H7 (cell line): Measurements from ENCODE around the gene KIAA0232. TPM values are rescaled to one million over a fixed set of nuclear protein-coding genes. Genes with fewer than 3 reads are reported as not detected.
"Not testable (repeated sequence)": the region's sequence is repeated elsewhere in the genome, so short reads cannot be mapped to it uniquely, and the experiment has no call there.

ENCODE experiments used
- DNase-seq: peaks from one replicate; pipeline ENCODE4 v3.0.0; 2012
- H3K27me3 ChIP-seq: 2 replicates; pipeline ENCODE4 v1.6.0; 2011; ENCODE audit warnings: mild to moderate bottlenecking, low read length; ENCODE audit not compliant: control insufficient read depth, insufficient read depth
- H3K36me3 ChIP-seq: replicated peaks from 2 replicates; pipeline ENCODE4 v1.5.1; 2011; ENCODE audit warnings: low read length; ENCODE audit not compliant: control insufficient read depth, insufficient read depth
- H3K4me3 ChIP-seq: 2 replicates; pipeline ENCODE4 v1.5.1; 2011; ENCODE audit warnings: low read depth, mild to moderate bottlenecking, control low read depth, low read length, moderate library complexity; ENCODE audit not compliant: insufficient read depth
- total RNA-seq: library from RNA; depleted of rRNA; stranded (reverse); fragments of >200 nt; shearing (Covaris generic); gene quantifications from 2 replicates; pipeline ENCODE4 v1.2.3, GENCODE V29; 2014

The KIAA0232 gene
- total RNA-seq, 1 experiment from 2014 or later: 11.5 TPM

DNA sequence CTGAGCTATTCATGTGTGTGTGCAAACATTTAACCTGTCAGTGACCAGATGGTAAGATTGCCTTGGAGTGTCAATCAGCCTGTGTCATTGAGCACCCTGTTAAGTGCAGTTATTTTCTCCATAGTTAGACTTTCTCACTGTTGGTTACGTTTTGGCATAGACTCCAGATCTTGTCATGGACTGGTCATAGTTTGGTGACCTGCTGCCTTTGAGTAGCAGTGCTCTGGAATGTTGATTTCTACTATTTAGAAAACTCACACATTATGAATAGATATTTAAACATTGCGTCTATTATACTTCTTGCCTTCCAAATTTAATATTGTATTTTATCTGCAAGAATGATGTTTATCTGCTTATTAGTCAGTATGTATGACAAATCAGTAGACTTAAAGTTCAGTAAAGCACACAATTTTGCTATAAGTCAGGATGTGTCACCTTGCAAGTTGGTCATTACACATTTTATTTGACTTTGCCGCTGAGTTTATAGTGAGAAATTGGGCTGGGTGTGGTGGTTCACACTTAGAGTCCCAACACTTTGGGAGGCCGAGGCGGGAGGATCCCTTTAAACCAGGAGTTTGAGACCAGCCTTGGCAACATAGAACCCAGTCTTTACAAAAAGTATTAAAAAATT, 42.4 kb downstream of the KIAA0232 start:
- no peak for DNase-seq
- Histone ChIP-seq H3K4me3 (no peak overlapping the region), H3K27me3 (no peaks in the 10 kb centered on the region), H3K36me3 (peaks cover 4% of the 10 kb centered on the region)

DNA sequence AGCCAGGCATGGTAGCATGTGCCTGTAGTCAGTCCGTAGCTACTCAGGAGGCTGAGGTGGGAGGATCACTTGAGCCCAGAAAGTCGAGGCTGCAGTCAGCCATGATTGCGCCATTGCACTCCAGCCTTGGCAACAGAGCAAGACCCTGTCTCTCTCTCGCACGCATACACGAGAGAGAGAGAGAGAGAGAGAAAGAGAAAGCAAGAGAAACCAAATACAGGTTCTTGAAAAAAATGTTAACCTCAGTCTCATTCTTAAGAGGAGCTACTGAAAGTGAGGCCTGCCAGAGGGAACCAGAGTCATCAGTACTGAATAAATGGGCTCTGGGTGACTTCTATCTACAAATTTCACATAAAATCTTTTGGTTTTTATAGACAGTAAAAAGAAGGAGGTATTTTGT, 42.9 kb downstream of the KIAA0232 start:
- Histone ChIP-seq H3K36me3 (peaks cover 6% of the 10 kb centered on the region), H3K27me3 (no peaks in the 10 kb centered on the region), H3K4me3 (no peak overlapping the region)
- DNase-seq: no peak

DNA sequence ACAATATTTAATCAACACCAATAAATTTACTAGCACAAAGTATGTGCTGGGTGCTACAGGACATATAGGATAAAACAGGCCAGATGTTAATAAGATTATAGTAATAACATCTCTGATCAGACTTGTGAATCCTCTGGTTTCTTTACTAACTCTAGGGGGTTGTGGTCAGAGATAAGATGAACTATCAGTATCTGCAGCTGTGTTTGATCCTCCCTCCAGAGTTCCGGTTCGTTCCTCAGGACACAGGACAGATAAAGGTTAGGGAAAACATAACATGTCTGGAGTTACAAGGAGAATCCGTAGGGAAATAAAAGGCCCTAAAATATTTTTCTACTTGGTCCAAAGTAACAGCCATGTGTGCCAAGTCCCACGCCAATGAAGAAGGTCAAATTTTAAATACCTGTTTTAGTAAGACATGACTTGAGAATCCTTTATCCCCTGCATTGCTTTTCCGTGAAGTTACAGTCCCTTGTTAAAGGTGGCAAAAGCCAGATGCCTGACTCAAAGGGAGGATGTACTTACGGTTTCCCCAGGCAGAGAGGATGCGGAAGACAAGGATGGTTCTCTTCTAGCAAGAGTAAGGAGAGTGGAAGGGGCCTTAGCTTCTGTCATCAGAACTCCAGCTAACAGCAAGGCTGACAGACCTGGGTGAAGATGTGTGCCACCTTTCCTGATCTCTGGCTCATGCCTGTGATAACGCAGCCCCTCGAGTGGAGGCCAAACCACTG, 44.4 kb downstream of the KIAA0232 start:
- no peak for DNase-seq
- Histone ChIP-seq H3K36me3 (peaks cover 8% of the 10 kb centered on the region), H3K4me3 (no peak overlapping the region), H3K27me3 (no peaks in the 10 kb centered on the region)

DNA sequence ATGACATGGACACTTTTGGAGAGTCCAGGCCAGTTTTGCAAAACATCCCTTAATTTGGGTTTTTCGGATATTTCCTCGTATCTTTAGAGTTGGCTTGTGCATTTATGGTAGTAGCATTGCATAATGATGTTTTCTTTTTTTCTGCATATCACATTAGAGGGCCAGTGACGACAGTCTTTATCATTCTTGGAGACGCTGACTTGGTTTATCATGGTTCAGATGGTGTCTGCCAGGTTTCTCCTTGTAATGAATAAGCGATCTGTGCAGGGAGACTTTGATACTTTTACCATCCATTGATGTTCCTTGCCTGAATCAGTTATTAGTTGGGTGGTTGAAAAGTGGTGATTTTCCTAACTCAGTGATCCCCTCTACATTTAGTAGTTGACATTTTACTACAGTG, 46.6 kb downstream of the KIAA0232 start:
- no peak for DNase-seq
- H3K36me3 ChIP-seq: peaks cover 8% of the 10 kb centered on the region
- no peak overlapping the region for H3K4me3 ChIP-seq
- H3K27me3 ChIP-seq: no peaks in the 10 kb centered on the region

DNA sequence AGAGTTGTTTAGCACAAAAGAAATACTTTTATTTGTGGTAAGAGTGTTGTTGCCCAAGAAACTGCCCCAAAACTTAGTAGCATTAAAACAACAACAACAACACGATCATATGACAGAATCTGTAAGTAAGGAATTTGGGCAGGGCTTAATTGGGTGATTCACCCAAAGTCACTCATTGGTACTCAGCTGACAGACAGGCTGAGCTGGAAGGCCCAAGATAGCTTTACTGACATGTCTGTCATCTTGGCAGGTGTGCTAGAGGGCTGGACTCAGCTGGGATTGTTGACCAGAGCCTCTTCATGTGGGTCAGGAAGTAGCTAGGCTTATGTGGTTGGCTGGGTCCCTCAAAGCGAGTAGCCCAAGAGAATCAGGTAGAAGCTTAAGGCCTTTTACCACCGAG, 52.3 kb downstream of the KIAA0232 start:
- DNase-seq: no peak
- H3K36me3 ChIP-seq: peaks cover 5% of the 10 kb centered on the region
- H3K4me3 ChIP-seq: no peak overlapping the region
- no peaks in the 10 kb centered on the region for H3K27me3 ChIP-seq

DNA sequence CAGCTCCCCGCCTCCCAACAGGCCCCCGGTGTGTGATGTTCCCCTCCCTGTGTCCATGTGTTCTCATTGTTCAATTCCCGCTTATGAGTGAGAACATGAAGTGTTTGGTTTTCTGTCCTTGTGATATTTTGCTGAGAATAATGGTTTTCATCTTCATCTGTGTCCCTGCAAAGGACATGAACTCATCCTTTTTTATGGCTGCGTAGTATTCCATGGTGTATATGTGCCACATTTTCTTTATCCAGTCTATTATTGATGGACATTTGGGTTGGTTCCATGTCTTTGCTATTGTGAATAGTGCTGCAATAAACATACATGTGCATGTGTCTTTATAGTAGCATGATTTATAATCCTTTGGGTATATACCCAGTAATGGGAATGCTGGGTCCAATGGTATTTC, 53.1 kb downstream of the KIAA0232 start:
- not testable (repeated sequence) for H3K27me3 ChIP-seq, H3K4me3 ChIP-seq, DNase-seq, H3K36me3 ChIP-seq

DNA sequence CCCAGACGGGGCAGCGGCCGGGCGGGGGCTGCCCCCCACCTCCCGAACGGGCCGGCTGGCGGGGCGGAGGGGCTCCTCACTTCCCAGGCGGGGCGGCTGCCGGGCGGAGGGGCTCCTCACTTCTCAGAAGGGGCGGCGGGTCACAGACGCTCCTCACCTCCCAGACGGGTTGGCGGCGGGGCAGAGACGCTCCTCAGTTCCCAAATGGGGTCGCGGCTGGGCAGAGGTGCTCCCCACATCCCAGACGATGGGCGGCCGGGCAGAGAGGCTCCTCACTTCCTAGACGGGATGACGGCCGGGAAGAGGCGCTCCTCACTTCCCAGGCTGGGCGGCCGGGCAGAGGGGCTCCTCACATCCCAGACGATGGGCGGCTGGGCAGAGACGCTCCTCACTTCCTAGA, 54.6 kb downstream of the KIAA0232 start:
- not testable (repeated sequence) for H3K36me3 ChIP-seq

GRCh38 chr4:6839579-6839978, 57.1 kb downstream of the KIAA0232 start:
- Histone ChIP-seq H3K4me3 (no peak overlapping the region), H3K27me3 (no peaks in the 10 kb centered on the region), H3K36me3 (peaks cover 3% of the 10 kb centered on the region; the same call in 1 of the 2 replicates)
- DNase-seq: no peak

More for the DNA sequence above, 54.6 kb downstream of the KIAA0232 start:
- not testable (repeated sequence) for H3K4me3 ChIP-seq, DNase-seq, H3K27me3 ChIP-seq

- Histone ChIP-seq H3K36me3 (0 out of 2 replicates have a peak, but pooled peaks cover 1% of the 10 kb centered on the region), H3K27me3 (no peaks in the 10 kb centered on the region), H3K4me3 (no peak overlapping the region)
- peak; percentile 17 for DNase-seq
Measured at GRCh38 chr4:6840062-6840976, 57.8 kb downstream of the KIAA0232 start.

- Histone ChIP-seq H3K4me3 (no peak overlapping the region), H3K36me3 (peaks cover 4% of the 10 kb centered on the region), H3K27me3 (no peaks in the 10 kb centered on the region)
- DNase-seq: peak; percentile 43
Measured at GRCh38 chr4:6845027-6845426, 62.5 kb downstream of the KIAA0232 start.

GRCh38 chr4:6845574-6845973, 63.0 kb downstream of the KIAA0232 start:
- Histone ChIP-seq H3K36me3 (peaks cover 4% of the 10 kb centered on the region), H3K27me3 (no peaks in the 10 kb centered on the region), H3K4me3 (no peak overlapping the region)
- DNase-seq: no peak

DNA sequence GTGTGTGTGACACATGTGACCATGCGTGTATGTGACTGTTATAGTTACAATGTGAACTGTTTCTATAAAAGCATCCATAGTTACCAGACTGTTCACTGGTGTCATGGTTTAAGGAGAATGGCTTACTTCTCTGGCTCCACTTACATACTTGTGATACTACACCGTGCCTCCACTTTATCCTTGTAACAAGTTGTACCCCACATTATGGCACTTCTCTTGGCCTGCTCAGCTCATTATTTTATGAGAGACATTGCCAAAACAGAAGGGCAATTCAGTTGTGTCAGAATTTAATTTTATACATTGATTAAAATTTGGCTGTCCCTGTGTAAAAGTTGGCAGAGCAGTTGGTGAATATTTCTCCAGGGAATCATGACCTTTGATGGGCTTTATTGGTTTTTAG, 64.7 kb downstream of the KIAA0232 start:
- DNase-seq: no peak
- Histone ChIP-seq H3K4me3 (no peak overlapping the region), H3K36me3 (peaks cover 4% of the 10 kb centered on the region), H3K27me3 (no peaks in the 10 kb centered on the region)

DNA sequence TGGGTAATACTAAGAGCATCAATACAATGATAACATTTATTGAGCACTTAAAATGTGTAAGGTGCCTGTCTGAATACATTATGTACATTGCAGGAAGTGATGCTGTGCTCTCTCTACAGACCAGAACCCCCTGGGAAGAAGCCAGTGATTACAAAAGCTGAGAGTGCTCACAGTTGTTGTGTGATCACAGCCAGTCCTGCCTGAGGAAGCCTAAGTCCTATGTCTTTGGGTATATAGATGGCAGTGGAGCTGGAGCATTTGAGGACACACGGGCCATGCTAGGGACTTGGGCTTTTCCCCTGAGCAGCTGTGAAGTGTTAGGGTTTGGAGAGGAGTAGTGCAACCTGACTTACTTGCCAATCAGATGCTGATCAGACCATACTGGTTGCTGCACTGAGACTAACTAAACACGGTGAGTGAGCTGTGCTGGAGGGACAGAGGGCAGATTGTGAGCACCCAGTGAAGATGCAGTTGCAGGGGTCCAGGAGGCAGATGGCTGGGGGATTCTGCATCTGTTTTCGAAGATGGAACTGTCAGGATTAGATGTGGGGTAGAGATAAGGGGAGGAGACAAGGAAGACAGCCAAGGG, 66.3 kb downstream of the KIAA0232 start:
- no peaks in the 10 kb centered on the region for H3K27me3 ChIP-seq
- DNase-seq: no peak
- H3K4me3 ChIP-seq: no peak overlapping the region
- H3K36me3 ChIP-seq: peaks cover 4% of the 10 kb centered on the region

DNA sequence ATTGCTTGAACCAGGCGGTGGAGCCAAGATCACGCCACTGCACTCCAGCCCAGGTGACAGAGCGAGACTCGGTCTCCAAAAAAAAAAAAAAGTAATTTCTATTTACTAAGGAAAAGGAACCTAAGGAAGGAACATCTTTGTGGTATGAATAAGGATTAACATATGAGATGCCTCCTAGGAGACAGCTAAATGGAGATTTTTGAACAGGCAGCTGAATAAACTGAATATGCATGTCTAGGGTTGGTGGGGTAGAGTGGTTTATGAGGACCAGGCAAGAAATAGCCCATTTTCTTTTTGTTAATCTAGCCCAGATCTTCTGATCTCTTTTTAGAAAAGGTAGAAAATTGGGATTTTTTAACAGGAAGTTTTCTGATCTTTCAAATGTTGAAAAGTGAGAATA, 67.2 kb downstream of the KIAA0232 start:
- H3K4me3 ChIP-seq: no peak overlapping the region
- DNase-seq: no peak
- H3K36me3 ChIP-seq: peaks cover 4% of the 10 kb centered on the region
- H3K27me3 ChIP-seq: no peaks in the 10 kb centered on the region
